ENCODE results near the gene TOMM70.

TOMM70 gene

DNA sequence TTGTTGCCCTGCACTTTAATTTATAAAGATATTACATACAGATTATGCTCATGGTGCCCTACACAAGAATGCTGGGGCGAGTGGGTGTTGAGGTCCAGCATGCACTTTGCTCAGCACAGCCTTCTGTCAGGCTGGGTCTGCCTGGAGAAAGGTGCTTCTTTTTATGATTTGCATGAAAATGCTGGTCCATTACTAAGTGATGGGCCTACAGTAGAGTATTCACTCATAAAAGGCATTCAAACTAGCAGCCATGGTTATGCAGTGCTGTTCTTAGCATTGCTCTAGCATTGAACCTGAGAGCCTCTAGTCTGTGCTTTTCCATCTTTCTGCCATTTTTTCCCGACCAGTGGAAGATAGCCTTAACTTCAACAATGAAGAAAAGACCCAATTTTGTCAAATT, 12.7 kb upstream of the TOMM70 start:
- ChIA-PET POLR2A (no interaction called here), CTCF (interaction anchor here (1.2 to 1.7 kb wide), 5 partner anchors 10 to 178 kb away, joined by 3 to 6 read pairs (median 5); partner anchors contain the start of genes LNP1 and TOMM70)
- no peak for DNase-seq (ENCODE audit: extremely low spot score)
- TF ChIP-seq, protein P1, sequence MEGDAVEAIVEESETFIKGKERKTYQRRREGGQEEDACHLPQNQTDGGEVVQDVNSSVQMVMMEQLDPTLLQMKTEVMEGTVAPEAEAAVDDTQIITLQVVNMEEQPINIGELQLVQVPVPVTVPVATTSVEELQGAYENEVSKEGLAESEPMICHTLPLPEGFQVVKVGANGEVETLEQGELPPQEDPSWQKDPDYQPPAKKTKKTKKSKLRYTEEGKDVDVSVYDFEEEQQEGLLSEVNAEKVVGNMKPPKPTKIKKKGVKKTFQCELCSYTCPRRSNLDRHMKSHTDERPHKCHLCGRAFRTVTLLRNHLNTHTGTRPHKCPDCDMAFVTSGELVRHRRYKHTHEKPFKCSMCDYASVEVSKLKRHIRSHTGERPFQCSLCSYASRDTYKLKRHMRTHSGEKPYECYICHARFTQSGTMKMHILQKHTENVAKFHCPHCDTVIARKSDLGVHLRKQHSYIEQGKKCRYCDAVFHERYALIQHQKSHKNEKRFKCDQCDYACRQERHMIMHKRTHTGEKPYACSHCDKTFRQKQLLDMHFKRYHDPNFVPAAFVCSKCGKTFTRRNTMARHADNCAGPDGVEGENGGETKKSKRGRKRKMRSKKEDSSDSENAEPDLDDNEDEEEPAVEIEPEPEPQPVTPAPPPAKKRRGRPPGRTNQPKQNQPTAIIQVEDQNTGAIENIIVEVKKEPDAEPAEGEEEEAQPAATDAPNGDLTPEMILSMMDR (IDR thresholded peaks at IDR 0.05; ENCODE audit: control extremely low read depth, extremely low read depth, low read depth, missing control alignments), result no peak

DNA sequence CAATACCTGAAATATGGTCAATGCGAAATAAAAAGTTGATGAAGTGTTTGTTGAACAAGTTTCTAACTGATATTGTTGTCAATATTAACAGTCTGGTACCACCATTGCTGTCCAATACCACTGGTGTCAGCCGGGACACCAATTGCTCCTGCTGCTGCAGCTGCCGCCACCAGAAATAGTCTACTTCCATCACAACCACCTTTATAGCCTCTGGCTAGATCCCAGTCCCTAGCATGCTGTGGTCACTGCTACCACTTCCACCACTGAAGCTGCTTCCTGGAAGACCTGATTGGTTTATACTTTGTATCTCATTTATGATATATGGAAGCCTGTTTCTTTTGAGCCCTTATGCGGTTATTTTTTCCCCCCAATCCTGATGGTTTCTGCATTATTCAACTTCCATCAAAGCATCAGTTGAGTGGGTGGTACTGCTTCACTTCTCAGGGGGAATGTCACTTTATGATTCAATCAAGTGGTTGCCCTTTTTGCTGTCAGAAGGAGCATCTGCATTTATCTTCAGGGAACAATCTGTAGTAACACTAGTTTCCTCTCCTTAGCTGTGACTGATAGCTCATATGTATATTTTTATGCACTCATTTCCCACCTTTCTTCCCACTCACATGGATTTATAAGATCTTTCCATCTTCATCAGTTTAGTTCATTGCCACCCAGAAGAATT, 12.2 kb upstream of the TOMM70 start:
- ChIA-PET POLR2A (no interaction called here), CTCF (interaction anchor here (1.2 to 1.7 kb wide), 4 partner anchors 9 to 178 kb away, joined by 3 to 6 read pairs (median 4); partner anchors contain the start of genes LNP1 and TOMM70)
- DNase-seq (ENCODE audit: extremely low spot score), result no peak
- TF ChIP-seq, protein P1 (IDR thresholded peaks at IDR 0.05; ENCODE audit: control extremely low read depth, extremely low read depth, low read depth, missing control alignments), result no peak

DNA sequence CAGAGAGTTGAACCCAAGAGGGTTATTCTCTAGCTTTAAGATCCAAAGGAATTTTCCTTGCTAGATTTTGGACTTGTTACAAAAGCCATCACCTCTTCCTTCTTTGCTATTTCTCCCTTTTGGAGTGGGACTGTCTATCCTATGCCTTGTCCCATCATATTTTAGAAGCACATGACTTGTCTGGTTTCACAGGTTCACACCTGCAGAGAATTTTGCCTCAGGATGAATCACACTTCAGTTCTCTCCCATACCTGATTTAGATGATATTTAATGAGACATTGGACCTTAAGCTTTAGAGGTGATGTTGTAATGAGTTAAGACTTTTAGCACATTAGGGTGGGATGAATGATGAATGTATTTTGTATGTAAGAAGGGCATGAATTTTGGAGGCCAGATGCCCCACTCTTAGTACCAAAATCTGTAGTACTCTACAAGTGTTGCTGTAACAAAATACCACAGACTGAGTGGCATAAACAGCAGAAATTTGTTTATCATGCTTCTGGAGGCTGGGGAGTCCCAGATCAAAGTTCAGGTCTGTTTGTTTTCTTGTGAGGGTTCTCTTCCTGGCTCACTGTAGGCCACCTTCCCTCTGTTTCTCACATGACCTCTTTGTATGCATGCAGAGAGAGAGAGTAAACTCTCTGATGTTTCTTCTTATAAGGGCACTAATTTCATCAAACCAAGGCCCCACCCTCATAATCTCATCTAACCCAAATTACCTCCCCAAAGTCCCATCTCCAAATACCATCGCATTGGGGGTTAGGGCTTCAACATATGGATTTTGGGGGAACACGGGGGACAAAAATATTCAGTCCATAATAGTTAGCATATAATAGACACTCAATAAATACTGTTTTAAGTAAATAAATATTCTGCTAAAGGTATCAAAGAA, 10.4 kb upstream of the TOMM70 start:
- ChIA-PET CTCF (interaction anchor here (0.8 to 2.9 kb wide), 5 partner anchors 7 to 95 kb away, joined by 3 to 8 read pairs (median 3); no protein-coding TSS in a partner anchor), POLR2A (no interaction called here)
- TF ChIP-seq, protein P1 (IDR thresholded peaks at IDR 0.05; ENCODE audit: control extremely low read depth, extremely low read depth, low read depth, missing control alignments), result no peak
- DNase-seq (ENCODE audit: extremely low spot score), result no peak

DNA sequence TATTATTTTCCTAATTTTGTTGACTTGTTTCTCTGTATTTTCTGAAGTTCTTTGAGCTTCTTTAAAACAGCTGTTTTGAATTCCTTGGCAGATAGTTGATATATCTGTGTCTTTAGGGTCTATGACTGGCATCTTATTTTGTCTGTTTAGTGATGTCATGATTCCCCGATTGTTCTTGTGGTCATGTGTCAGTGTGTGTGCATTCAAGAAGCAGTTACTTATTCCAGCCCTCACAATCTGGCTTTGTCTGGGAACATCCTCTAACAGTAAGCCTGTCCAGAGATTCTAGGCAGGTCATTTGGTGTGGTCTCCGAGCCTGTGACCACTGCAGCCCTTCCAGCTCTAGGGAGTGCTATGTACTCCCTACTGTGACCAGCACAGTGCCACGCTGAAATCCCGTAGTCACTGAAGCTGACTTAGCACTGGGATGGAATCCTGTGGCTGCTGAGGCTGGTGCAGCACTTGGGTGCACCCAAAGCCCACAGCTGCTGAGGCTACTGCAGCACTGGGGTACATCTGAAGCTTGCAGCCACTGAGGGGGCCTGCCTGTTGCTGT, 7.2 kb upstream of the TOMM70 start:
- TF ChIP-seq, protein P1 (IDR thresholded peaks at IDR 0.05; ENCODE audit: control extremely low read depth, extremely low read depth, low read depth, missing control alignments), result no peak
- ChIA-PET POLR2A (no interaction called here), CTCF (no interaction called here)
- DNase-seq (ENCODE audit: extremely low spot score), result no peak

DNA sequence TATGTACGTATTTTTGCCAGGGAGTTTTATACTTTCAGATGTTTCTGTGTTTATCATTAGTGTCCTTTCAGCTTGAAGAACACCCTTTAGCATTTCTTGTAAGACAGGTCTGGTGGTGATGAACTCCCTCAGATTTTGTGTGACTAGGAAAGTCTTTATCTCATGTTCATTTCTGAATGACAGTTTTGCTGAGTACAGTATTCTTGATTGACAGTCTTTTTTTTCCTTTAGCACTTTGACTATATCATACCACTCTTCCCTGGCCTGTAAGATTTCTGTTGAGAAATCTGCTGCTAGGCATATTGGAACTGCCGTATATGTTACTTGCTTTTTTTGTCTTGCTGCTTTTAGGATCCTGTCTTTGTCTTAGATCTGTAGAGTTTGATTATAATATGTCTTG, 6.3 kb upstream of the TOMM70 start:
- POLR2A ChIA-PET, result no interaction called here
- no peak for DNase-seq (ENCODE audit: extremely low spot score)
- CTCF ChIA-PET, result no interaction called here
- TF ChIP-seq, protein P1 (IDR thresholded peaks at IDR 0.05; ENCODE audit: control extremely low read depth, extremely low read depth, low read depth, missing control alignments), result no peak

DNA sequence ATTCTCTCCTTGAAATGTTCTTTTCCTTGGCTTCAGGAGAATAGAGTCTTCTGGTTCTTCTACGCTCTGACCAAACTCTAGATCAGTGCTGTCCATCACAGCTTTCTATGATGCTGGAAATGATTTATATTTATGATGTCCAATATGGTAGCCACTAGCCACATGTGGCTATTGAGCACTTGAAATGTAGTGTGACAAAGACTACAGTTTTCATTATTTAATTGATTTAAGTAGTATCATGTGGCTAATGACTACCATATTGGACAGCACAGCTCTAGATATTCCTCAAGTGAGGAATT, 3.3 kb upstream of the TOMM70 start:
- ChIA-PET POLR2A (no interaction called here), CTCF (interaction anchor here (0.8 to 1.6 kb wide), 8 partner anchors 9 to 572 kb away, joined by 3 to 5 read pairs (median 4); no protein-coding TSS in a partner anchor)
- DNase-seq (ENCODE audit: extremely low spot score), result no peak

More for the DNA sequence above, 3.3 kb upstream of the TOMM70 start:
- TF ChIP-seq, protein P1 (IDR thresholded peaks at IDR 0.05; ENCODE audit: control extremely low read depth, extremely low read depth, low read depth, missing control alignments), result no peak
